Measurements from ENCODE around the gene HHAT.

Gene HHAT

GRCh38 chr1:210553711-210554110 is 225.0 kb downstream of the HHAT start:
- no peak for DNase-seq (ENCODE audit: low spot score)

GRCh38 chr1:210554382-210554781 is 225.7 kb downstream of the HHAT start:
- DNase-seq (ENCODE audit: low spot score): no peak

DNA sequence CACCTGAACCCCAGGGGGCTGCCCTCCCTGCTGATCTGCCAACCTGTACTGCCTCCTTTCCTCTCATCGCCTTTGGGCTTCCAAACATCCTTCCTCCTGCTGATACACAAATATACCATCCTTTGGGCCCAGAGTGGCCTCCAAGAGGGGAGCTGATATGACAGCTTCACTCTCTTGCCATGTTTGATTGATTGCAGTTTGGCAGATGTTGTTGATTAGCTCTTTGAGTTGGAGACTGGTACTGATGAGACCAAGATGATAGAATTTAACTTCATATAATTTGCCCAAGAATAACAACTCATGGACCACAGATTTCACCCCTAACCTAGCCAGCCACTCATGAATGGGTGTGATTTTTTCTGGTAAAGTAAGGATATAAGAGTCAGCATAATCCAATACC is 227.8 kb downstream of the HHAT start:
- no peak for DNase-seq (ENCODE audit: low spot score)

- DNase-seq (ENCODE audit: low spot score): no peak
Measured at GRCh38 chr1:210557426-210558077, 228.8 kb downstream of the HHAT start.

DNA sequence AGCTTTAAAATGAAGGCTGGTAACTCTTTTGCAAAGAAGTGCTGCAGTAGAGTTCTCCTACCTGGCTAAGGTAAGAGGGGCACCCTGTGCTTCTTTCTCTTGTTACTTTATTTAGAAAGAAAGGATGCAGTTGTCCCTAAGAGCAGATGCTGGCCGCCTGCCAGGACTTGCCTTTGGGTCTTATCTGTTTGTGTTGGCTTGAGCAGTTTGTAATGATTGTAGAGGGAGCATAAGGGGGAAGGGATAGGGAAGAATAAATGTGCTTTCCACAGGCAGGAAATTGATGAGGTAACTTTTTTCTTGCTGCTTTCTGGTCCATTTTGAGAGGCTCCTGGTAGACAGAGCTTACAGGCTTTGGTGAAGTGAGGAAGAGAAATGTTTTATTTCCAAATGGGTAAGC is 229.6 kb downstream of the HHAT start:
- no peak for DNase-seq (ENCODE audit: low spot score)

DNA sequence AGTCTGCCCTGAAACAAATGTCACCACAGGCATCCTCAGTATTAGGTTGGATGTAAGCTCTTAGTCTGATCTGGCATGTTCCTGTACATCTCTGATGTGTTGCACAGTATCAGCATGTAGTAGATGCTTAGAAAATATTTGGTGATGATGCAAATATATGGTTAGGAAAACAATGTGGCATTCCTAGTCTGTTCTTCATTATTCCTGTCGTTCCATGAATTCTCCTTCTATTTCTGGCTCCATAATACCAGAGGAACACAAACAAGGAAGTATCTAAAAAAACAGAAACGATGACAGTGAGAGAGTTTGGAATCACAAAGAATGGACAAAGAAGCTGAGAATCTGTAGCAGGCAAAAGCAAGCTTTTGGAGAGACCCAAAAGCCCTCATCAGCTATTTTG is 236.6 kb downstream of the HHAT start:
- no peak for DNase-seq (ENCODE audit: low spot score)

- DNase-seq (ENCODE audit: low spot score): no peak
Measured at GRCh38 chr1:210568631-210569030, 239.9 kb downstream of the HHAT start.

DNA sequence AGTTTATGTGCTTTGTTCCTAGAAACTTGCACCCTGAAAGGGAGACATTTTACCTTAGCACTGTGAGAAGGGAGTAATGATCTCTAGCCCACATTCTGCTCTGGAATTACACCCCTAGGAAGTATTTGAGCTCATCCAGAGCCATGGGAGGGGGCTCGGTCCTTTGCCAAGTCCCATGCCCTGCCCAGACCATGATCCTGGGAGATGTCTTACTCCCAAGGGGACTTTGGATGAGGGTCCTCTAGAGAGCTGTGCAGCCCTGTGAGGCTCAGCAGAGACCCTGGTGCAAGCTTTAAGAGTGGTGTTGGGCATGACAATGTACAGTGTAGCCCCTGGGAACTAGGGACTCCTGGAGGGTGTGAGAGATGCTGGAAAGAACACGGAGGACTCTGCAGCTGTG is 241.4 kb downstream of the HHAT start:
- no peak for DNase-seq (ENCODE audit: low spot score)

DNA sequence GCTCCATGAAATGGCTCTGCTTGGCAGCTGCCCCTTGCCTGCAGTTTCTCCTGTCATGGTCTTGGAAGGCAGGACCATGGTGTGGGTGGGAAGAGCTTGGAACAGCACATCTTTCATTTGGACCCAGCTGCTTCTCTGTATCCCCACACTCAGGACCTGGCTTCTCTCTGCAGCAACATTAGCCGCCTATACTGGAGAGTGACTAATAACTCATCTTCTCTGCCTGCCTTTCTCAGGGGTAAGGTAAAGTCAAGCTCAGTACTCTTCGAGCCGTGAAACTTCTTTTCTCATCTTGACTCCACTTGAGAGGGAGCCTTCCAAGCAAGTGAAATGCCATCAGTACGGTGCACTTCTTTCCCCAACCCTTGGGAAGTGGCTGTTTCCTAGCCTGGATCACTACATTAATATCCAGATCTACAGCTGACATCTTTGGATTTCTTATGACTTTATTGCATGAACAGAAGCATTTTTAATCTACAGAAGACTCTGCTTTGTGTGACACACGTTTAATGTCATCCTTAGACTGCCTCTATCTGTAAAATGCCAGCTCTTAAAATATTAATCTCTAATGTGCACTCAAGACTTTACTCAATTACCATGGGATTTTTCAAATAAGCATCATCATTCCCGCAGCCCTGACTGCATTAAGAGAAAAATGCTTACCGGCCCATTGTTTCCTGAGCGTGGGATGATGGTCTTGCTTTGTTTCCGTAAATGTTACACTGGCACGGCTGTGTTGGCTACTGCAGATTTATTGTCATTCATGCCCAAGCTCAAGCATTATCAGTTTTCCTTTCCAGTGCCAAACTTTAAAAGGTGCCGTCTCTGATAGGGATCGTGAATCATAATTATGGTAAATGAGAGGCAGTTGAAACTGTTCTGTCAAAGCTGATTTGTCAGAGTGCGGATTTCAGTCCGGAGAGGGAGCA is 242.9 kb downstream of the HHAT start:
- DNase-seq (ENCODE audit: low spot score): no peak

GRCh38 chr1:210573141-210573540 is 244.4 kb downstream of the HHAT start:
- no peak for DNase-seq (ENCODE audit: low spot score)

DNA sequence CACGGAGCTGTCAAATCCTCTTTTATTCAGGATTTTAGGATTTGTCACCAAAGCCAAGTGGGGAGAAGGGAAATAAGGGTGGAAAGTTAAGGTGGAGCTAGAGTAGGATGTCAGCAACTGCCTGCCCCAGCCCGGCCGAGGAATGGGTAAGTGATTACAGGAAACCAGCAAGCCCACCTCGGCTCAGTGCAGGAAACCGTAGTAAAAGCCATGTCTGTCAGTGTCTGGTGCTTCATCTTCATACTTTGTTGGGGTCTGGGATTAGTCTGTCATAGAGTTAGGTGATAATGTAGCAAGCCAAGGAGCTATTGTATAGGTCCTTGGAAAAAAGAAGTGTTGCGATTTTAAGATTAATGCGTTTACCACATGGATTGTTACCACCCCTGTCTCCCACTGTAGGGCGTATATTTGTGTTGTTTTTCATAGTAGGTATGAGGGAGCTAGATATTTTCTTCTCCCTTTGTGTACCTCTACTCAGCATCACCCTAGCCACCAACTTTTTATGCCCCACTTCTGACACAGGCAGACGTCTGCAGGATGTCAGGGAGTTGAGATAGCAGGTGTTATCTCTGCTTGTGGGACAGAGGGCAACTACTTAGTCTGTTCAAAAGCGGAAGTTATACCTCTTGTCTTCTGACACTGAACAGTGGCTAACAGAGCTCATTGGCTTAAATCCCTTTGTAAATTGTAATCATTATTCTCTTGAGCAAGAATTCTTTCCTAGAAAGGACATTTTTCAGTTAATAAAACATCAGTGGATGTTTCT is 253.7 kb downstream of the HHAT start:
- no peak for DNase-seq (ENCODE audit: low spot score)

DNA sequence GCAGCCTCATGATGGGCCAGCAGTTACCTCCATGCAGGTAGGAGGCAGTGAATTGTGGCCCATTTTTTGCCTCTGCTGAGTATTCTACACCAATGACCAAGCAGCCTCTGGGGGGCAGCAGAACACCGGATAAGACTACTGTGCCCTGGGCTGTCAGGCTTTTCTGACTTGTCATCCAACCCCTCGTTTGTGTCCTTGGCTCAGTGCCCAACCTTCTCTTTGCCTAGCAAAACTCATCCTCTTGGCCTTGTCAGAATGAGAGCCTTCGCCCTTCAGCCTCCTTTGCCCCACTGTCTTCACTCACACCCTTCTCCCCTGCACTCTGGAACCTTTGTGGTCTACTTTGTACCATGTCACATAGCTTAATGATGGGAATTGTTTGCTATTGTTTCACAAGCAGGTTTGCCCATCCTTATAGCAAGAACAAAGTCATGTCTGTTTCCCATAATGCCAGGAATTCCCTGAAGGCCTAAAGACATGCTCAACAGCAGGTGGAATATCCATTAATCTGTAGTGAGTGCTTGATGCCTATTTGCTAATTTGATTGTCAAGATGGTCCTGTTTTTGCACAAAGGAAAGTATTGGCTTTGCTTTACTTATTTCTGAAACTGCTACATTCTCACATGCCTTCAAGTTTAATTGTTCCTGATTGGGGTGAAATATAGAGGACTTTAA is 255.9 kb downstream of the HHAT start:
- DNase-seq (ENCODE audit: low spot score): peak; percentile 96

DNA sequence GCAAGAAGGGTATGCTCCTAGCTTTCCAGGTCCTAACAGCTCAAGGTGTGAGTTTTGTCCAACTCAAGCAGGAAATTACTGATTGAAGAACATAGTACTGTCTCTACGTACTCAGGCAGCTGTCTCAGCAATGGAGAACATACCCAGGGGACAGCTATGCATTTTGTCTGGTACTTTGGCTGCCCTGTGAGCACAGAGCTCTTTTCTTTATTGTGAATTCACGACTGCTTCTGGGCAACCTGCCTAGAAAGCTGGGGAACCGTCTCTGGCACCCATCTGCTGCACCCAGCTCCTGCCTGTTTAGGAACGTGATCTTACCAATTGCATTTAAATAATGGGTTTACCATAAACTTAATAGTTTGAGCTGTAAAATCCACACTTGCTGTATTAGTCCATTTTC is 258.1 kb downstream of the HHAT start:
- peak; percentile 84 for DNase-seq (ENCODE audit: low spot score)

DNA sequence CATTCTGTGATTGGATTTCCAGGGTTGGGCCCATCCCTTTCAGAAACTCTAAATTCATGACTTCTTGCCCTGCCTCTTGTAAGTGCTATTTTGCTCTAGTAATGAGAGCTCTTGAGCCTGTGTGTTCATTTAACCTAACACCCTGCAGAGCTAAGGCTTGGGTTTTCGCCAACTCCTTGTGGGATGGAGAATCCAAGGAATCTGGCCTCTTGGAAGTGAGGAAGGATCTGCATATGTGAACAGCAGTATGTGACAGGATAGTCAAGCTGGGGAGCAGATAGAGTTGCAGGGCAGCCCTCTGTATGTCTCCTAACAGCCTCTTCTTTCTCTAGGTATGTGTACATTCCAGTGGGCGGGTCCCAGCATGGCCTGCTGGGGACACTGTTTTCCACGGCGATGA is 258.9 kb downstream of the HHAT start:
- DNase-seq (ENCODE audit: low spot score): no peak

GRCh38 chr1:210588357-210588756 is 259.7 kb downstream of the HHAT start:
- DNase-seq (ENCODE audit: low spot score): no peak

DNA sequence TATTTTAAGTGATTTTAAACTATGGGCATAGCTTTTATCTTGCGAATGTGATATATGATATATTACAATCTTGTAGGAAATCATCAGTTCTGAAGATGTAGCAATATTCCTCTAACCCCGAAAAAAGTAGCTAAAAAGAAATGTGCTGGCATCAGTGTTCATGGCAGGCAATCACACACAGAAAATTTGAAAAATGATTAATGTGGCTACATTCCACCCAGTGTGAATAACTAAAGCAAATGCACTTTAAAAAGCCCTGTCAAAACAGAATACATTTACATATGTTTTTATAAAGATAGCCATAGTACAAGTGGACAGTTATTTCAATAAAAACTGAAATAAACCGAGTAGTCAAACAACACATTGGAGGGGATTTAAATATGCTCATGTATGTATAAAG is 260.2 kb downstream of the HHAT start:
- DNase-seq (ENCODE audit: low spot score): no peak

GRCh38 chr1:210591214-210591613 is 262.5 kb downstream of the HHAT start:
- DNase-seq (ENCODE audit: low spot score): no peak

DNA sequence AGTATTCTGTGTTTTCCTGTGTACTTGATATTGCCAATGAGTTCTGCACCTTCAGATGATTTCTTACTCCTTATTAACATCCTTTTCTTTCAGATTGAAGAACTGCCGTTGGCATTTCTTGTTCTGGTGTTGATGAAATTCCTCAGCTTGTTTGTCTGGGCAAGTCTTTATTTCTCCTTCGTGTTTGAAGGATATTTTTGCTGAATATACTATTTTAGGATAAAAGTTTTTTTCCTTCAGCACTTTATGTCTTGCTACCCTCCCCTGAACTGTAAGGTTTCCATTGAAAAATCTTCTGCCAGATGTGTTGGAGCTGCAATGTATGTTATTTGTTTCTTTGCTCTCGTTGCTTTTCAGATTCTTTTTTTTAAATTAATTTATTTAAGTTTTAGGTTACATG is 265.9 kb downstream of the HHAT start:
- no peak for DNase-seq (ENCODE audit: low spot score)

DNA sequence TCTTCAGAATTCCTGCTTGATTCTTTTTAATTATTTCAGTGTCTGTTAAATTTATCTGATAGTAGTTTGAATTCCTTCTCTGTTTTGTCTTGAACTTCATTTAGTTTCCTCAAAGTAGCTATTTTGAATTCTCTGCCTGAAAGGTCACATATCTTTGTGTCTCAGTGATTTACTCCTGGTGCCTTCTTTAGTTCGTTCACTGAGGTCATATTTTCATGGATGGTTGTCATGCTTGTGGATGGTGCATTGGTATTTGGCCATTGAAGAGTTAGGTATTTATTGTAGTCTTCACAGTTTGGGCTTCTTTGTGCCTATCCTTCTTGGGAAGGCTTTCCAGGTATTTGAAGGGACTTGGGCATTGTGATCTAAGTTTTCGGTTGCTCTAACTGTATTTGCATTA is 267.9 kb downstream of the HHAT start:
- no peak for DNase-seq (ENCODE audit: low spot score)

- DNase-seq (ENCODE audit: low spot score): peak; percentile 56
Measured at GRCh38 chr1:210597555-210598134, 268.9 kb downstream of the HHAT start.

- no peak for DNase-seq (ENCODE audit: low spot score)
Measured at GRCh38 chr1:210598135-210598652, 269.5 kb downstream of the HHAT start.
